ENCODE data around the gene ZMYND10.

GRCh38 chr3:50347187-50347813, 1.8 kb upstream of the ZMYND10 start:
- peak; percentile 48 to 63 (median 52) for TF ChIP-seq CTCF (IDR thresholded peaks at IDR 0.05)
- no peak for TF ChIP-seq EP300 (IDR thresholded peaks at IDR 0.05)
- no peak for TF ChIP-seq POLR2A (IDR thresholded peaks at IDR 0.05)
